A673 (cell line): ENCODE measurements around the gene IGF2R. TPM values are rescaled to one million over a fixed set of nuclear protein-coding genes. Genes with fewer than 3 reads are reported as not detected.

ENCODE experiments used
- BruUV-seq: library from RNA; stranded (reverse); fragments of 400-500 nt; replicated peaks from 2 replicates; lab custom pipeline; 2021; lab: Mats Ljungman, UMichigan
- CTCF ChIA-PET: fragments of 300-600 bp; sonication (Branson Sonifier 250); formaldehyde crosslinking; loops from one replicate; lab custom pipeline; 2022; ENCODE audit warnings: antibody characterized with exemption; lab: Charles Lee
- POLR2A ChIA-PET: fragments of 300-600 bp; sonication (Branson Sonifier 250); formaldehyde crosslinking; loops from one replicate; lab custom pipeline; 2022; ENCODE audit warnings: antibody characterized with exemption; ENCODE audit not compliant: low non-redundant PET; lab: Charles Lee
- DNase-seq: peaks from one replicate; pipeline ENCODE4 v3.0.0-alpha.2; 2015; ENCODE audit warnings: low spot score
- H3K27ac ChIP-seq: fragments of 200-600 bp; sonication (generic); 2 replicates; pipeline ENCODE4 v1.5.1; 2016; ENCODE audit warnings: mixed run types, low read depth, mild to moderate bottlenecking, mixed read lengths, antibody characterized with exemption, low read length; ENCODE audit not compliant: poor library complexity, severe bottlenecking
- H3K27me3 ChIP-seq: fragments of 200-600 bp; sonication (generic); replicated peaks from 2 replicates; pipeline ENCODE4 v1.6.1; 2017; ENCODE audit warnings: mixed run types, low read depth, mild to moderate bottlenecking, mixed read lengths, antibody characterized with exemption, low read length; ENCODE audit not compliant: insufficient read depth, poor library complexity
- H3K36me3 ChIP-seq: fragments of 200-600 bp; sonication (generic); 2 replicates; pipeline ENCODE4 v1.6.1; 2016; ENCODE audit warnings: mixed run types, mild to moderate bottlenecking, mixed read lengths, antibody characterized with exemption, low read length; ENCODE audit not compliant: insufficient read depth, poor library complexity, severe bottlenecking
- H3K4me1 ChIP-seq: fragments of 200-600 bp; sonication (generic); 2 replicates; pipeline ENCODE4 v1.6.1; 2017; ENCODE audit warnings: mixed run types, mild to moderate bottlenecking, mixed read lengths, antibody characterized with exemption, low read length; ENCODE audit not compliant: insufficient read depth, poor library complexity, severe bottlenecking
- H3K4me3 ChIP-seq: fragments of 200-600 bp; sonication (generic); 2 replicates; pipeline ENCODE4 v1.5.1; 2016; ENCODE audit warnings: low read depth, mixed run types, mild to moderate bottlenecking, mixed read lengths, low read length; ENCODE audit not compliant: poor library complexity, severe bottlenecking
- H3K9me3 ChIP-seq: fragments of 200-600 bp; sonication (generic); 2 replicates; pipeline ENCODE4 v1.6.1; 2016; ENCODE audit warnings: mixed run types, low read depth, mild to moderate bottlenecking, mixed read lengths, antibody characterized with exemption, low read length; ENCODE audit not compliant: poor library complexity, severe bottlenecking
- EZH2 ChIP-seq: fragments of 200-600 bp; sonication (generic); IDR thresholded peaks from 2 replicates; pipeline ENCODE4 v1.6.1; 2017; ENCODE audit warnings: borderline replicate concordance, low read depth, mild to moderate bottlenecking, mixed read lengths, antibody characterized with exemption, low read length; ENCODE audit not compliant: poor library complexity, severe bottlenecking
- intact Hi-C: fragments of 100-400 bp; cut with micrococcal nuclease; formaldehyde crosslinking; loops from one replicate; pipeline ENCODE4 v1.10.0; 2022; ENCODE audit not compliant: unreplicated experiment
- total RNA-seq: library from RNA; stranded (reverse); gene quantifications from 2 replicates; pipeline ENCODE4 v1.2.3, GENCODE V29; 2021
- TF ChIP-seq, protein P1 (sequence below): fragments of 300-800, 200-600 bp; sonication (generic); conservative IDR thresholded peaks from 2 replicates; pipeline ENCODE4 v1.5.1; 2017; ENCODE audit warnings: low read depth, mild to moderate bottlenecking, antibody characterized with exemption, low read length, moderate library complexity, mixed read lengths

IGF2R gene
- total RNA-seq, 1 experiment from 2014 or later = 67.4 TPM

DNA sequence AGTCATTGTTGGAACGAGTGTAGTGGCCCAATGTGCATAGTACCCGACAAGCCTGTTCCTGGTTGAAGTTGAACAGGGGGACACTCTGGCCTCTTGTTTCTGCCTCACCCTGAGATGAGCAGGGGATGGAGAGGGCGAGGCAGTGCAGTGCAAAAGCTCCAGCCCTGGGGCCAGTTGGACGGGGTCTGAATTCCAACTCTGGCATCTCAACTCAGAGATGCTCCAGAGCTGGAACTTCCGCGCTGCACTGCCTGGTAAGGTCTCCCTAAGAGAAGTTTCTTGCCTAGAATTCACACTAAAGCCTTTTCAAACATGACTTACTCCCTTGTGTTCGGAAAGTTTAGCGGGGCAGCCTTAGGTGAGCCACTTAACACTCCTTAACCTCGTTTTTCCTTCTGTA is 80.5 kb downstream of the IGF2R start:
- intact Hi-C loops = no loop called here
- Histone ChIP-seq H3K4me3 (no peak overlapping the region), H3K4me1 (no peaks in the 10 kb centered on the region), H3K36me3 (peaks cover 63% of the 10 kb centered on the region), H3K27ac (no peak overlapping the region), H3K27me3 (no peaks in the 10 kb centered on the region), H3K9me3 (no peaks in the 10 kb centered on the region)
- no TSS peak for BruUV-seq
- DNase-seq = no peak
- TF ChIP-seq, protein P1, sequence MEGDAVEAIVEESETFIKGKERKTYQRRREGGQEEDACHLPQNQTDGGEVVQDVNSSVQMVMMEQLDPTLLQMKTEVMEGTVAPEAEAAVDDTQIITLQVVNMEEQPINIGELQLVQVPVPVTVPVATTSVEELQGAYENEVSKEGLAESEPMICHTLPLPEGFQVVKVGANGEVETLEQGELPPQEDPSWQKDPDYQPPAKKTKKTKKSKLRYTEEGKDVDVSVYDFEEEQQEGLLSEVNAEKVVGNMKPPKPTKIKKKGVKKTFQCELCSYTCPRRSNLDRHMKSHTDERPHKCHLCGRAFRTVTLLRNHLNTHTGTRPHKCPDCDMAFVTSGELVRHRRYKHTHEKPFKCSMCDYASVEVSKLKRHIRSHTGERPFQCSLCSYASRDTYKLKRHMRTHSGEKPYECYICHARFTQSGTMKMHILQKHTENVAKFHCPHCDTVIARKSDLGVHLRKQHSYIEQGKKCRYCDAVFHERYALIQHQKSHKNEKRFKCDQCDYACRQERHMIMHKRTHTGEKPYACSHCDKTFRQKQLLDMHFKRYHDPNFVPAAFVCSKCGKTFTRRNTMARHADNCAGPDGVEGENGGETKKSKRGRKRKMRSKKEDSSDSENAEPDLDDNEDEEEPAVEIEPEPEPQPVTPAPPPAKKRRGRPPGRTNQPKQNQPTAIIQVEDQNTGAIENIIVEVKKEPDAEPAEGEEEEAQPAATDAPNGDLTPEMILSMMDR = no peak
- TF ChIP-seq EZH2 = no peak
- ChIA-PET POLR2A (no interaction called here), CTCF (no interaction called here)

DNA sequence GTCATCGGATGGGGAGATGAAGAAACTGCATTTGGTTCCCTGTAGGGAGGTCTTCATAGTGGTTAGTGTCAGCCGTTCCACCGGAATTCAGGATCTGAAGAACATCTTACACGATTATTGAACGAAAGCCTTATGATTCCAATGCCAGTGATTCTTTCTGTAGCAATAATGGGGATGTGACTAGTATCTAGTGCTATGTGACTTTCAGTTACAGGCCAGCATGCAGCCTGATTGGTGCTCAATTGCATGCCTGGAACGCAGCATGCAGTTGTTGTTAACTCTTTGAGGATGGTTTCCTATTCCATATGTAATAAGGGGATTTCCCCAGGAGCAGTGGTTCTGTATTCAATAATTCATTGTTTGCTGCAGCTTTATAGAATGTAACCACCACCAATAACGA is 81.1 kb downstream of the IGF2R start:
- no peak overlapping the region for H3K27ac ChIP-seq
- ChIA-PET POLR2A (no interaction called here), CTCF (no interaction called here)
- DNase-seq = no peak
- peaks cover 57% of the 10 kb centered on the region for H3K36me3 ChIP-seq
- no TSS peak for BruUV-seq
- no peaks in the 10 kb centered on the region for H3K4me1 ChIP-seq
- H3K9me3 ChIP-seq = no peaks in the 10 kb centered on the region
- H3K27me3 ChIP-seq = no peaks in the 10 kb centered on the region
- TF ChIP-seq, protein P1 = no peak
- TF ChIP-seq EZH2 = no peak
- no peak overlapping the region for H3K4me3 ChIP-seq
- intact Hi-C loops = no loop called here

DNA sequence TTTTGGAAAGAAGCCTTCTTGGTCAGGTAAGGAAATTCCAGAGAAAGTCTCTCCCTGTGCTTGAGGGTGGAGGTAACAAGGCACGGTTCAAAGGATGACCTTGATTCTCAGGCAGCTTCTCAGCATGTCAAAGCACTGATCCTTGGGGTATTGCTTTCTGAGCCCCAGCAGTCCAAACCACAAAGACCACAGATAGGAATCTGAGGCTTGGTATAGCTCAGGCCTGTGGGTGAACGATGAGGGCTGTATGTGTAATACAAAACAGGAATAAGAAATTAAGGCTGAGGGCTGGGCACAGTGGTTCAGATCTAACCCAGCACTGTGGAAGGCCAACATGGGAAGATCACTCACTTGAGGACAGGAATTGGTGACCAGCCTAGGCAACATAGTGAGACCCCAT is 82.5 kb downstream of the IGF2R start:
- TF ChIP-seq, protein P1 = no peak
- no peak for TF ChIP-seq EZH2
- Histone ChIP-seq H3K9me3 (no peaks in the 10 kb centered on the region), H3K27ac (no peak overlapping the region), H3K4me3 (no peak overlapping the region), H3K4me1 (no peaks in the 10 kb centered on the region), H3K27me3 (no peaks in the 10 kb centered on the region), H3K36me3 (peaks cover 54% of the 10 kb centered on the region)
- POLR2A ChIA-PET = no interaction called here
- CTCF ChIA-PET = no interaction called here
- intact Hi-C loops = no loop called here
- no peak for DNase-seq
- no TSS peak for BruUV-seq
